GM12872 (cell line): ENCODE data around the gene CDK17.

Experiments
- TF ChIP-seq, protein P1 (sequence below): IDR thresholded peaks from 3 replicates; pipeline ENCODE4 v1.5.1; 2011; ENCODE audit warnings: low read depth, mild to moderate bottlenecking, low read length, moderate library complexity; ENCODE audit not compliant: insufficient read depth

Gene CDK17

DNA sequence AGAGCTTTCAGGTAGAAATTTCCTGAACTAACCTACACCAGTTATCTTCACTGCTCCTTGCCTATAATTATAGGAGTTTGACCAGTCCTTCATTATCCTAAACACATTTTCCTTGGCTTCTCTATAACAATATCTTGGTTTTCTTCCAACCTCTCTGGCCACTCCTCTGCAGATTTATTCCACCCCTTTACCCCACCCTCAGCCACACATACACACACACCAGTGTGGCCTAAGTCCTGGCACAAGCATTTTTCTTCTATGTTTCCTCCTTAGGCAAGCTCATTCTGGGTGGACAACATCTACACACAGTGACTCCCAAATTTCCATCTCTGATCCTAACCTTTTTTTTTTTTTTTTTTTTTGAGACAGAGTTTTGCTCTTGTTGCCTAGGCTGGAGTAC is 25.1 kb downstream of the CDK17 start:
- TF ChIP-seq, protein P1, sequence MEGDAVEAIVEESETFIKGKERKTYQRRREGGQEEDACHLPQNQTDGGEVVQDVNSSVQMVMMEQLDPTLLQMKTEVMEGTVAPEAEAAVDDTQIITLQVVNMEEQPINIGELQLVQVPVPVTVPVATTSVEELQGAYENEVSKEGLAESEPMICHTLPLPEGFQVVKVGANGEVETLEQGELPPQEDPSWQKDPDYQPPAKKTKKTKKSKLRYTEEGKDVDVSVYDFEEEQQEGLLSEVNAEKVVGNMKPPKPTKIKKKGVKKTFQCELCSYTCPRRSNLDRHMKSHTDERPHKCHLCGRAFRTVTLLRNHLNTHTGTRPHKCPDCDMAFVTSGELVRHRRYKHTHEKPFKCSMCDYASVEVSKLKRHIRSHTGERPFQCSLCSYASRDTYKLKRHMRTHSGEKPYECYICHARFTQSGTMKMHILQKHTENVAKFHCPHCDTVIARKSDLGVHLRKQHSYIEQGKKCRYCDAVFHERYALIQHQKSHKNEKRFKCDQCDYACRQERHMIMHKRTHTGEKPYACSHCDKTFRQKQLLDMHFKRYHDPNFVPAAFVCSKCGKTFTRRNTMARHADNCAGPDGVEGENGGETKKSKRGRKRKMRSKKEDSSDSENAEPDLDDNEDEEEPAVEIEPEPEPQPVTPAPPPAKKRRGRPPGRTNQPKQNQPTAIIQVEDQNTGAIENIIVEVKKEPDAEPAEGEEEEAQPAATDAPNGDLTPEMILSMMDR: no peak

DNA sequence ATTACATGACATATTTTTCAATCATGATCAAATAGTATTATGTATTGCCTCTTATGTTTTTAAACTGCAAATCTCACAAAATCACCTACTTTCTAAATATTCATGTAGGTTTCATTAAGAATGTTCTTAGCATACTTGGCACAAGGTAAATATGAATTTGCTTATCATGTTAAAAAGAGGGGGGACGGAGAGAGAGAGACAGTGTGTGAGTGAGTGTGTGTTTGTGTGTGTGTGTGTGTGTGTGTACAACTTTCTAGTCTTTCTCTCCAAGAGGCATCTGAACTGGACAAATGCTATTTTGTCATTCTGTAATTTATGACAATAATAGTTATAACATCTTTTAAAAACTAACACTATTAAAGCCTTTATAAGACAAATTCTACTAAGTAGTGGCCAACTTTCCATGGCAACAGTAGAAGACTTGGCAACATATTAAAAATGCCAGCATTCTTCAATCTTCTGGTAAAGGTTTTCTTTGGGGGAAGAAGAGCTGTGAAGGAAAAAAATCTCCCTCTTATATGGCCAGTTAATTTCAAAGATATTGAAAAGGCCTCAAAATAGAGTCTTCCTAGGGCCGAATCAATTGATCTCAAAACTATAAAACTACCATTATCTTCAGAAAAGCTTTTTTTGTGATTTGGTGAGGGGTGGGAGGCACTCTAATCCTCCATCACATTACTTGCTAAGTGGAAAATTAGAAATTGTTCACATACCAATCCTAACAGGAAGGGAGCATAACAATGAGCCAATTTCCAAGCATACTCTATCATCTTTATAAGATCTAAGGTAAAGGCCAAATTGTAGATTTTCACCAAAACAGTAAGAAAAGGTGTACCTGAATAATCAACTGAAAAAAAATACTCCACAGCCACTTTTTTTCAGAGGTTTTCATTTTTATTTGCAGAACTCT is 28.2 kb downstream of the CDK17 start:
- TF ChIP-seq, protein P1: no peak

DNA sequence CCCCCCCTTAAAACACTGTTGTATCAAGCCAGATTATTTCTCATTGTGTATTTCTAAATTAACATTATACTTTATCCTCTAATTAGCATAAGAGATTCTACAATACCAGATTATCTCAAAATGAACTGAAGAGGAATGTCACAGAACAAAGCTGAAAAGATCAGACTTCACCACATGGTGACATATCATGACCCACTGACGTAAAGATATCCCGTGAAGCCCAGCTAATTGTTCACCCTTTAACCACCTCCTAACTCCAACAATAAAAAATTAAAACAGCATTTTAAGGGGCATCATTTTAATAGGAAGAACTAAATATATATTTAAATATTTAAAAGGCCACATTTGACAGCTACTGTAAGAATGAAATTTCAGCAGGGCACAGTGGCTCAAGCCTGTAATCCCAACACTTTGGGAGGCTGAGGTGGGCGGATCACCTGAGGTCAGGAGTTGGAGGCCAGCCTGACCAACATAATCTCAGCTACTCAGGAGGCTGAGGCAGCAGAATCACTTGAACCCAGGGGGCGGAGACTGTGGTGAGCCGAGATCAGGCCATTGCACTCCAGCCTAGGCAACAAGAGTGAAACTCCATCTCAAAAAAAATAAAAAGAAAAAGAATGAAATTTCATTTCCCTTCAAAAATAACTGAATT is 29.0 kb downstream of the CDK17 start:
- TF ChIP-seq, protein P1: no peak

DNA sequence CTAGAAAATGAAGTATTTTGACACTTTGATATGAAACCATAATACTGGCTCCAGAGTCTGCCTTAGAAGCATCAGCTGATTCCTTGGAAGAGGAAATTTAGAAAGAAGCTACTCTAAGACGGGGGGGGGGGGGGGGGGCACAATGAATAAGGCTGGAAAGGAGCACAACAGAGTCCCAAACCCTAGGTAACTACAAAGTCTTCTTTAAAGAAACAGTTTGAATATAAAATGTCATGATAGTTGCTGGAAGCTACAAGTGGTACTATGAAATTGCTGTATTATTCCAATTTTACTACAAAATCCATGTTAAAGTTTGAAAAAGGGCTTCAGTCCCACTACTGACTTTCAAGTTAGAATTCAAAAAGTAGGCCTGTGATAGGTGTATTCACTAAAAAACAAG is 31.6 kb downstream of the CDK17 start:
- TF ChIP-seq, protein P1: no peak

DNA sequence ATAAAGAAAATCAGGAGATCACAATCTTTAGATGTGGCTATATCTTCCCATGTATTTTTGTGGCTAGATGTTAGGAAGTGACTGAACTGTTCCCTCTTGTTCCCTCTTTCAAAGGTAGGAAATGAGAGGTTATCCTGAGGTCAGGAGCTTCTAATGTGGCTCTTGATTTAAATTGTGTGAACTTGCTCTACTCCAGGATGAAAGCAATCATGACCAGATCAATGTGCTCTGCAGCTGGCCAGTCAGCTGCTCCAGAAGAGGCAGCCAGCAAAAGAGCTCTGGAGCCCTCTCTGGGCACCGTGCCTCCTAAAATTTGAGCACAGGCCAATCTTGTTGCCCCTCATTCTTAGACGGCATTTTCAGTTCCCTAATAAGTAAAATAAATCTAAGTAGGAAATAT is 32.0 kb downstream of the CDK17 start:
- TF ChIP-seq, protein P1: no peak

DNA sequence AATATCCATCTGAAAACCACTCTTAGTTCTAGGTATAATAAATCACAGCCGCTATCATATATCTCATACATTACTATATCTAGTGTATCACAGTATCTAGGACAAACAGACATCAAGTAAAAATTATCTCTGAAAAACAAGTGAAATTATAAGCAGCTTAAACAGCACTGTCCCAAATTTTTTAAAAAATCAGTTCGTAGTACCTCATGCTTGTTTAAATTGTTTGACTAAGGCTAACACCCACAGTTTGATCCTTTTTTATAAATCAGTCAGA is 33.9 kb downstream of the CDK17 start:
- TF ChIP-seq, protein P1: no peak

DNA sequence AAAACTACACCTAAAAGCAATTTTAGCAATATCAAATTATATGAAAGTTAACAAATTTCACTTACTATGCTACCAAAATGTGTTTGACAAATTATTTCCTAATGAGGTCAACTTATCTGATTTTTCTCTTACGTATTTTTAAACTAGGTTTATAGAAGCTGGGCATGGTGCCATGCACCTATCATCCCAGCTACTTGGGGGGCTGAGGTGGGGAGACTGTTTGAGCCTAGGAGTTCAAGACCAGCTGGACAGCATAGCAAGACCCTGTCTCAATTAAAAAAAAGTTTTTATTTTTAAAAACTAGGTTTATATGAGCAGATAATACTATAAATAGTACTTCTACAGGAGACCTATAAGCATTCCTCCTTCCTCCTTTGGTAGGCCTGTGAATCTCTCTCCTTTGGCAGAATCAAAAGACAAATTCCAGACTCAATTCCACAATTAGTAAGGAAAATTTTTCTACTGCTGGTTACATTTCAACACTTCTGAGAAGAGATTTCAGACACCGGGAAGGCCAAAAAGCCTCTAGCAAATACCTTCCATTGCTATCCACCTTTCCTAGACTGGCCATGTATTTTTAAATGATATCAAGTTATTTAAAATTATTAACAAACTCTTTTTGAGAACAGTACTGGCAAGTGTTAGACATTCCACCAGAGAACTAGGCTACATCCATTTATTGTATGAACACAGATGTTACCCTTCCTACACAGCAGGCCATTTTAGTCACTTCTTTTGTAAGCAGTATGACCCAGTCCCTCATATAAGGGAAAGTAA is 34.4 kb downstream of the CDK17 start:
- TF ChIP-seq, protein P1: no peak
